HG03097 (cell line): Measurements from ENCODE around the gene SLC26A11.

Experiments
- ATAC-seq: cut with Tn5 transposase; IDR thresholded peaks from one replicate; pipeline ENCODE4 v1.9.1; 2021; ENCODE audit not compliant: unreplicated experiment, low FRiP score

The SLC26A11 gene

DNA sequence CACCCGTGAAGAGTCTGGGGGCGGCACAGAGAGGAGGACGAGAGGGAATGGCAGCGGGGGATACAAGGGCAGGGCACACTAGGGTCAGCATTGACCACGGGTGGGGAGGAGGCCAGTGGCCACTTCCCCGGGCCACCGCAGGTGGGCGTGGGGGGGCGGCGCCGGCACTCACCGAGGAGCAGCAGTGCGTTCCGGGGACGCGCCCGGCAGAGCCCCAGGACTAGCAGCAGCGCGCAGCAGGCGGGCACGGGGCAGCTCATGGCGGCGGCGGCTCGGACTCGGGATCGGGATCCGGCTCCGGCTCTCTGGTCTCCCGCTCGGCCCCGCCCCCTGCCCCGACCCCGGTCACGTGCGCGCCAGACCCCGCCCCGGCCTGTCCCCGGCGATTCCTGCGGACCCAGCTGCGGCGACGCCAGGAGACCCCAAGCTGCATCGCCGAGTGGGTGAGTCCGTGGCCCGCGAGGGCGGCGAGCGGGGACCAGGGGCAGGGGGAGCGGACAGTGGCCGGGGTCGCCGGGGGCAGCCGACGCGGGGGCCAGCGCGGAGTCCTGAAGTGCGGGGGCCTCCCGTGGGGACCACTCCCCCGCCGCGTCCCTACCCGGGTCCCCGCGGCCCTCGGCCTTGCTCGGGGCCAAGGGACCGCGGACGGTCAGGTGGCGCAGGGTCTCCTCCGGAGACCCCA lies at the start of gene SLC26A11, which contains the start of gene SGSH:
TSS of gene SLC26A11 (plus strand) at position 374 of the 682 bp plus-strand sequence. CDS start 1,134 bp downstream, outside the sequence.
TSS of gene SGSH (minus strand) at position 280 of the 682 bp plus-strand sequence. CDS start at position 260, 20 bp downstream.
- ATAC-seq, result no peak

DNA sequence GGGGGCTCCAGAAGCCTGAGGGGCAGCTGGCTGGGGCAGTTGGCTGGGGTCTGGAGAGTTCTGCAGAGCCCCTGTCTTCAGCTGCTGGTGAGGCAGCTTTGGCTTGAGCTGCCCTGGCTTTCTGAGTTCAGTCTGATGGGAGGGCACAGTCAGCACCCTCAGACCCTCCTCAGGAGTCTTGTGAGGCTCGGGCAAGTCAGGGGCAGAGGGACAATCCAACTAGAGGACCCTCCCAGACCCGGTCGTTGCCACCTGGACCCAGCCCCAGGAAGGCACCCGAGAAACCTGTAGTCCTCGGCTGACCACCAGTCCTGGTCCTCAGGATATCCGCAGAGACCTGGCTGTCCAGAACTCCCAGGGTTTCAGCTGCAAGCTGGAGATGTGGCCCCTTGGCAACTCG lies 48.5 kb upstream of the SLC26A11 start:
- ATAC-seq, result no peak

DNA sequence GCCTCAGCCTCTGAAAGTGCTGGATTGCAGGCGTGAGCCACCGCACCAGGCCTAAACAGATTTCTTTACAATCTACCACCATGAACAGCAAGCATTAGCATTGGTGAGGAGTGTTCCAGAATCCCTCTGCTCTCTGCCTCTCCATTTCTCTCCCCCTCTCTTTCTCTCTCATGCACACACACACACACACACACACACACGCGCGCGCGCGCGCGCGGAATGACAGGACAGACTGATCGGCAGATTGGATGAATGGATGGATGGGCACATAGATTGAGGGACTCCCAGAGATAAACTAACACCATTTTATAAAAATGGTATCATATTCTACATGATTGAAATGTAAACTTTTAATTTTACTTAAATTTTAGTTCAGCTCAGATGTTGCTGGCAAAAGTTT lies 47.1 kb upstream of the SLC26A11 start:
- ATAC-seq, result no peak

DNA sequence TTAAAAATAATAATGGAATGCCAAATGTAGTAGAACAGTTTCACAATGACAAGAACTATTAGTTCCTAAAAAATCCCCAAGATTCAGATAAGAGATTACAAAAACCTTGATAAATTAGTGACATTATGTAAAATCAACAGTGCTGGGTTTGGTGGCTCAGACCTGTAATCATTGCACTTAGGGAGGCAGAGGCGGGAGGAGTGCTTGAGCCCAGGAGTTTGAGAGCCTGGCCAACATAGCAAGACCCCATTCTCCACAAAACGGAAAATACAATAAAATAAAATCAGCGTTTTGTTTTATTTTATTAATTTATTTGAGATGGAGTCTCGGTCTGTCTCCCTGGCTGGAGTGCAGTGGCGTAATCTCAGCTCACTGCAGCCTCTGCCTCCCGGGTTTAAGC lies 46.3 kb upstream of the SLC26A11 start:
- no peak for ATAC-seq

DNA sequence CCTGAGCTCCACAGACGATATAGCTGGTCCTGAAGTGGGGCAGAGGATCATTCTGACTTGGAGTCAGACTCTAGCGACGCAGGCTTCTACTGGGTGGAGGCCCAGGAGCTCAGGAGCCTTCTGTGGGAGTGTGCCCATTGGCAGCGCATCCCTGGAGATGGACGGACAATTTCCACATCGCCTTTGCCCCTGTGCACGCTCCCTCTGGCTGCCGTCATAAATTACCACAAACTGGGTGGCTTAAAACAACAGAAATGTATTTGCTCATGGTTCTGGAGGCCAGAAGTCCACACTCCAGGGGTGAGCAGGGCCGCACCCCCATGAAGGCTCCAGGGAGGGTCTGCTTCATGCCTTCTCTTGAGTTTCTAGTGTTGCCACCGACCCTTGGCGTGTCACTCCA lies 43.5 kb upstream of the SLC26A11 start:
- no peak for ATAC-seq

DNA sequence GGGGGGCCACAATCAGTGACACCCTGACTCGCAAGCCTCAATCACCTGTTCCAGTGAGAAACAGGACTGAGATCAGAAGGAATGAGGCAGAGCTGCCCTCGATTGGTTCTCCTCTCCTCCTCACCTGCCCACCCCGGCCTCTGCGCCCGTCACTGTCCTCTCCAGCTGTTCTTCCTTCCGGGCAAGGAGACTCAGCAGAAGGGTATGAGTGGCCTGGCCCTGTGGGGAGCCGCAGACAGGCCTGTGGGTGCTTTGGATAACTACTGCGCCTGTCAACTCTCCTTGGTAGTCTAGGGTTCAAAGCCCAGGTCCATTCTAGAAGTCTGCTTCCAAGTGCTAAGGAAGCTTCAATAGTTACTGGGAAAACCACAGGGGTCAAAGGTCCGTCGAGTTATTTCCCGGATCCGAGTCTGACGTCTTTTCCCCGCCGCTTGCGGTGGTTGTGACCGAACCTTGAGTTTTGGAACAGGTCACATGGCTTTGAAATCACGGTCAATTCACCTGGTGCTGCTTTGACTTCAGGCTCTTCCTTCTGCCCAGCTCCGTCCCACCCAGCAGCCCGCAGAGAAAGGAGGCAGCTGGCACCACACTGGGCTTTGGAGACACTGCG lies 42.1 kb upstream of the SLC26A11 start:
- ATAC-seq, result no peak

DNA sequence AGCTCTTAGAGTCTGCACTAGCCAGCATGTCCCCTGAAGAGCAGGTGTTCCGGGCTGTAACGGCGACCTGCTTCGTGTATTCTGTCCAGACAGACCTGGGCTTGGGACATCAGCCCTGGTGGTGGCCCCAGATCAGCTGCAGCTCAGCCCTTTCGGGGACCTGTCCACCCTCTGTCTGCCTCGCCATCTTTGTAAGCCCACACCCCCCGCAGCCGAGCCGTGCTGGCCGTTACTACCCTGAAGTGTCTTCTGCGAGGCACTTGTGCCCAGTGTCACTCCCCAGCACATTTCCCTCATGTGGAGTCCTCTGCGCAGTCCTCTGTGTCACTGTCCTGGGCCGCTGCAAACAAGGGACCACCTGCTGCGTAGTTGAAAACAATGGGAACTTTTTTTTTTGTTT lies 40.0 kb upstream of the SLC26A11 start:
- no peak for ATAC-seq

DNA sequence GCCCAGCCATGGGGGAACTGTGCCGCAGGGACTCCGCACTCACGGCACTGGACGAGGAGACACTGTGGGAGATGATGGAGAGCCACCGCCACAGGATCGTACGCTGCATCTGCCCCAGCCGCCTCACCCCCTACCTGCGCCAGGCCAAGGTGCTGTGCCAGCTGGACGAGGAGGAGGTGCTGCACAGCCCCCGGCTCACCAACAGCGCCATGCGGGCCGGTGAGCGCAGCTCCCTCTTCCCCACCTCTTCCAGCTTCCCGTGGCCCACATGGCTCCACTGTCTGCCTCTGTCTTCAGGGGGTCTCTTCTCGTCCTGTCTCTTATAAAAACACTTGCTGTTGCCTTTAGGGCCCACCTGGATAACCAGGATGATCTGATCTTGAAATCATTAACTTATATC lies 38.8 kb upstream of the SLC26A11 start:
- ATAC-seq, result no peak

DNA sequence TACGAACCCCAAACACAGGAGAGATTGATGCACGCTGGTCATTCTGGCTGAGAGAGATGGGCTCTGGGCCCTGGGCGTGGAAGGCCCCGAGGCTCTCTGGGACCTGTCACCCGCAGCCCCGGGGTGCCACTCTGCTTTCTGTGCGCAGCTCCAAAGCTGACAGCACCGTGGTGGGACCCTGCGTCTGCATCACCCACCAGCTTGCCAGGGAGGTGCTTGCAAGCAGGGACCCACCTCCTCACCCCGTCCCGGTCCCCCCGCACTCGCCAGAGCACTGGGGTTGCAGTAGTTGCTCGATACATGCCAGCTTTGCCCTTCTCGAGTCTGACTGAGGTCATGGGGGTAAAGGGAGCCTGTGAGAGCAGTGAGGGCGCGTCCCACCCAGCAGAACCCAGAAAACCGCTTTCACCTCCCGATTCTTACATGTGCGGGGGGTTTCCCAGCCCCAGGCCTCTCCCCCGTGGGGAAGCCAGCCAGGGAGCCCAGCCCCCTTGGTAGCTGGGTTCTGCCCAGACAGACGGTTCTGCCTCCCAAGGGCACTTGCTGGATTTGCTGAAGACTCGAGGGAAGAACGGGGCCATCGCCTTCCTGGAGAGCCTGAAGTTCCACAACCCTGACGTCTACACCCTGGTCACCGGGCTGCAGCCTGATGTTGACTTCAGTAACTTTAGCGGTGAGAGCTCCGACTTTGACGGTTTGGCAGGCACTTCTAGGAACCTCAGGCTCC lies 37.9 kb upstream of the SLC26A11 start:
- no peak for ATAC-seq

DNA sequence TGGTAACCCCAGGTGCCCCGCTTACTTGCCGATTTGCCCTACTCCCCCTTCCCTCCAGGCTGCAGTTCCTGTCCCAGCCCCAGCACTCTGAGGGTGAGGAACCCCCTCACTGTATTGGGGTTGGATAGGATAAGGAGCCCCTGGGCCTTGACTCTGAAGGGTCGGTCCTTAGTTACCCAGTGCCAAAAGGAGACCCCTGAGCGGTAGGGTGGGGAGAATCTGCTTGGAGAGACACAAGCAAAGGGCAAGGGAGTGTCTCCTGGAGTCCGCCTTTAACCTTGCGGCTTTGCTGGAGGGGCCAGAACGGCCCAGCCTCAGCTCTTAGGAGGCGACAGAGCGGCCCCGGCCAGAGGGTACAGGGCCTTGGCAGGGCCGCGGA lies 37.4 kb upstream of the SLC26A11 start:
- ATAC-seq, result no peak

DNA sequence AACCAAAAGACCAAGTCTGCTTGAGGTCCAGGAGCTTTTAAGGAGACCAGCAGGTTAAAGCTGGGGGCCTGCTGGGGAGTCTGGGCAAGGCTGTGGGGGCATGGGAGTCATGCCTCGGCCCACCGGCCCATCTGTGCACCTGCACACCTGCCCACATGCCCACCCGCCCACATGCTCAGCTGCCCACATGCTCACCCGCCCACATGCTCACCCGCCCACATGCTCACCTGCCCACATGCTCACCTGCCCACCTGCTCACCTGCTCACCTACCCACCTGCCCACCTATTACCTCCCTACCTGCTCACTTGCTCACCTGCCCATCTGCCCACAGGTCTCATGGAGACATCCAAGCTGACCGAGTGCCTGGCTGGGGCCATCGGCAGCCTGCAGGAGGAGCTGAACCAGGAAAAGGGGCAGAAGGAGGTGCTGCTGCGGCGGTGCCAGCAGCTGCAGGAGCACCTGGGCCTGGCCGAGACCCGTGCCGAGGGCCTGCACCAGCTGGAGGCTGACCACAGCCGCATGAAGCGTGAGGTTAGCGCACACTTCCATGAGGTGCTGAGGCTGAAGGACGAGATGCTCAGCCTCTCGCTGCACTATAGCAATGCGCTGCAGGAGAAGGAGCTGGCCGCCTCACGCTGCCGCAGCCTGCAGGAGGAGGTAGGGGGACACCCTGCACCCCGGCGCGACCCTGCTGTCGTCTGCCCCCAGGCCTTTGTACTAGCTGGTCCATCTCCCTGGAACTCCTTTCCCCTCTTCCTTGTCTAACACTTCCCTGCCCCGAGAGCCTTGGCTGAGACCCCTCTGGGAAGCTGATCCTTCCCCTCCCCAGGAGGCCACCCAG lies 36.4 kb upstream of the SLC26A11 start:
- no peak for ATAC-seq

DNA sequence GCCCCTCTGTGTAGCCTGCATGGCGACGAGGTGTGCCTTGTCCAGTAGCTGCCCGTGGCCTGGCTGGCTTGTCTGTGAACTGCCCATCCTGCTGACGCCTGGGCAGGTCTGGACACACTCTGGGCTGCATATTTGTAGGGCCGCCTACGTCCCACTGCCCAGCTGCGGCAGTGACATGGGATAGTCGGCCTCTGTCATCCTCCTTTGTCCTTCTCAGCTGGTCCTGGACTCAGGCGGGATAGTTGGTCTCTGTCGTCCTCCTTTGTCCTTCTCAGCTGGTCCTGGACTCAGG lies 35.9 kb upstream of the SLC26A11 start:
- ATAC-seq, result no peak

DNA sequence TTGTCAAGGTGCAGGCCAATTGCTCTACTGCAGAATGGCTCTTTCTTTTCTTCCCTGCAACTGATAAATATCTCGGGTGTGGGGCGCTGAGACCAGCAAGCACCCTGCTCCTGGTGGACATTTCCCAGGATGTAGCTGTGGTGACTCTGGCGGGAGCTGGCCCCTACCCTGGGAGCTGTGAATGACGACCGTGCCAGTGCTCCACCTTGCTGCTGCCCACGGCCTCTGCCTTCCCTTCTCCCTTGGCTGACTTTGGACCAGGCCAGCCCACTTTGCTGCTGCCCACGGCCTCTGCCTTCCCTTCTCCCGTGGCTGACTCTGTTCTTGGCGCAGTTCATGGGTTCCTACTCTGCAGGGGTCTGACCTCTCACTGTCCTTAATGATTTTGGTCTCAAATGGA lies 34.3 kb upstream of the SLC26A11 start:
- ATAC-seq, result no peak

DNA sequence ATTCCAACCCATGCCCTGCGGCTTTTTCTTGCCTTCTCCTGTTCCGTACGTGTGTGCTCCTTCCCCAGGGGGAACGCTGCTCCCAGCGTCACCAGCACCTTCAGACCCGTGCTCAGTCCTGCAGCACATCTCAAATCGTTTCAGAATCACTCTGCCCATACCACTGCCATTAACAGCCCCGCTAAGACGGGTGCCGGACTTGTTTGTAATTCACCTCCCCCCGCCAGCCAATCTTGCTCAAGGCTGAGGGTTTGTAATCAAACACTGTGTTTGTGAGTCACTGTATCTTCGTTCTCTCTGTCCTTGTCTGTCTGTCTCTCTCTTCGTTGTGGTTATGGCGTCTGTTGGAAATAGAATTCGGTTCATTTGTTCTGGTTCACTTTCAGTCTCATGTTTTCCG lies 33.1 kb upstream of the SLC26A11 start:
- no peak for ATAC-seq

DNA sequence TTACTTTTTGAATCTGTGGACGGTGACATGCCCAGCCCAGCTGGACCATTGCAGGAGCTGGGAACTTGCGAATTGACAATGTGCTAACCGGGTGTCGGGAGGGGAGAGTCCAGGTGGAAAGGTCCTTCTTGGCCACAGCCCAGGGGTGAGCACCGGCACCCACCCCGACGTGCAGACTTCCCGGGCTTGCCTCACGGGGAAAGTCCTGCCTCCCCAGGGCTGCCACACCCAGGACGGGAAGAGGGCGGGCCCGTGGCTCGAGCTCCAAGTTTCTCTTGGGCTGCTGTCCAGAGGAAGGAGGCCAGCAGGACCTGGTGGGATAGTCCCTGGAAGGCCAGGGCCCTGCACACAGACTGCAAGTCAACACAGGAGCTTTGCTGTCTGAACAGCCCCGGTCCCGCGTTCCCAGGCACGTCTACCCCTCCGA lies 32.7 kb upstream of the SLC26A11 start:
- ATAC-seq, result no peak

DNA sequence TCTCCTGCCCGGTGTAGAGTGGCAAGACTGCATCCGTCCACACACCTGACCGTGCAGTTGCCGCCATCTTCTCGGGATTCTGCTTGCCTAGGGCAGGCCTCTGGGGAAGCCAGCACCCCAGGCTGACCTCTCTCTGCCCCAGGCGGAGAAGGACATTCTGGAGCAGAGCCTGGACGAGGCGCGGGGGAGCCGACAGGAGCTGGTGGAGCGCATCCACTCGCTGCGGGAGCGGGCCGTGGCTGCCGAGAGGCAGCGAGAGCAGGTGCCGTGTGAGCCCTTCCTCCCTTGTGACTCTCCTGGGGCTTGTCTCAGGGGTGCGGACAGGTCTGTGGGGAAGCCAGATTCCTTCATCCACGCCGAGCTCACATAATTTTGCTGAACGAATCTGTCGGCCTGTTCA lies 30.6 kb upstream of the SLC26A11 start:
- no peak for ATAC-seq

DNA sequence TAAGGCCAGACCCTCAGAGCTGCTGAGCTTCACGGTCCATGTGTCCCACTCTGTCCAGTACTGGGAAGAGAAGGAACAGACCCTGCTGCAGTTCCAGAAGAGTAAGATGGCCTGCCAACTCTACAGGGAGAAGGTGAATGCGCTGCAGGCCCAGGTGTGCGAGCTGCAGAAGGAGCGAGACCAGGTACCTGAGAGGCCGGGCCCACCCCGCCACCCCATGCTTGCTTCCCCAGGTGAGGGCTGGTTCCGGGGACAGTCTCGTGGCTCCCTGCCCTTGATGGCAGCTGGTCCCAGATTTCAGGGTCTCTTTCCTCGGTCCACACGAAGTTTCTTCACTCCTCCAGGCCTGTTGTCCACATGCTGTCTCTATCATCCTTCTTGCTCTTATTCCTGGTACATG lies 29.5 kb upstream of the SLC26A11 start:
- ATAC-seq, result no peak

DNA sequence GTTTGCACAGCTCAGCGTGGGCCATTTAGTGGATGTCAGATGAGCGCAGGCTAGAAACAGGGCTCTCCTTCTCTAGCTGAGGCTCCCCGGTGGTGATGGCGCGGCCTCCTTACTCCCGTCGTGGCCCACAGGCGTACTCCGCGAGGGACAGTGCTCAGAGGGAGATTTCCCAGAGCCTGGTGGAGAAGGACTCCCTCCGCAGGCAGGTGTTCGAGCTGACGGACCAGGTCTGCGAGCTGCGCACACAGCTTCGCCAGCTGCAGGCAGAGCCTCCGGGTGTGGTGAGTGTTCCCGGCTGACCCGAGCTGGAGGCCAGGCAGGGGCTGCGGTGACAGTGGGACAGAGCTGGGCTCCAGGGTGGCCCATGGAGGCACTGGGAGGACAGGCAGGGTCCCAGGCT lies 29.0 kb upstream of the SLC26A11 start:
- no peak for ATAC-seq

DNA sequence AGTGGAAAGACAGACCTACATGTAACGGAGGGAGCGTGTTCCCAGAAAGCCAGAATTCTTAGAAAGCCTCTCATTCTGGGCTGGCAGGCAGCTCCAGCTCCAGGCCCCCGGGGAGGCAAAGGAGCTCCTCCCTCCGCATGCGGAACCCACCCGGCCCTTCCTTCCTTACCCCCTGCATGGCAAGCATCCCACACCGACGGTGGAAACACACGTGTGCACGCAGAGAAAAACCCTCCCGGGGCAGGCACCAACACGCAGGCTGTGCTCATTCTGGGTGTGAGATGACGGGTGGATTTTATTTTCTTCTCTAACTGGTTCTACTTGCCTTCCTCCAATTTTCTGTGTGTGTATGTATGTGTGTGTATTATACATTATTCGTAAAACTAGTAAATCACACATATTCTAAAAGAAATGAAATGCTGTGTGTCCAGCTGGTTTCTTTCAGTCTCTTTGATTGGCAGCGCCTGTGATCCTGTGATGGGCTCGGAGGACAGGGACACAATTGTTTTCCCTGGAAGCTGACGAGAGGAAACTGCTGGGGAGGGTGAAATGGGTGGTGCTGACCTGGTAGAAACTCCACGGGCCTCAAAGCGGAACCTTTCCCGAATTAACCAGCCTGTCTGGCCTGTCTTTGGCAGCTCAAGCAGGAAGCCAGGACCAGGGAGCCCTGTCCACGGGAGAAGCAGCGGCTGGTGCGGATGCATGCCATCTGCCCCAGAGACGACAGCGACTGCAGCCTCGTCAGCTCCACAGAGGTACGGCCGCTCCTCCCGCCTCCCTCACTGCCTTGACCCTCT lies 28.2 kb upstream of the SLC26A11 start:
- no peak for ATAC-seq

DNA sequence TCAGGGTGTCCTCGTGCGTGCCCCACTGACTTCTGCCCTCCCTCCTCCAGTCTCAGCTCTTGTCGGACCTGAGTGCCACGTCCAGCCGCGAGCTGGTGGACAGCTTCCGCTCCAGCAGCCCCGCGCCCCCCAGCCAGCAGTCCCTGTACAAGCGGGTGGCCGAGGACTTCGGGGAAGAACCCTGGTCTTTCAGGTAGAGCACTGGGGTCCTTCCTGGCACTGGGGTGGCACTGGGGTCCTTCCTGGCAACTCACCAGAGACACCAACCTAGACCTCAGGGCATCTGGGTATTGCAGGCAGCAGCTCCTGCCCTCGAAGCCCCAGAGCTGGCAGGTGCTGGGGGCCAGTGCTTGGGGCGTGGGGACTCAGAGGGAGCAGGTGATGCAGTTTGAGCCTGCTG lies 25.1 kb upstream of the SLC26A11 start:
- no peak for ATAC-seq
